SIG-M5 treated with dmso at 0.1 percent for 504 hours (cell line): ENCODE data around the gene GALNT9.

Experiments
- DNase-seq: peaks from one replicate; lab custom pipeline; 2025; ENCODE audit not compliant: unreplicated experiment; lab: John Stamatoyannopoulos, UW

Gene GALNT9

GRCh38 chr12:132282031-132282949, 47.1 kb downstream of the GALNT9 start:
- no peak for DNase-seq

GRCh38 chr12:132281038-132281437, 48.4 kb downstream of the GALNT9 start:
- DNase-seq = no peak

GRCh38 chr12:132280406-132280805, 49.0 kb downstream of the GALNT9 start:
- no peak for DNase-seq

GRCh38 chr12:132279930-132280329, 49.5 kb downstream of the GALNT9 start:
- no peak for DNase-seq

GRCh38 chr12:132279184-132279889, 50.1 kb downstream of the GALNT9 start:
- no peak for DNase-seq

GRCh38 chr12:132278401-132279183, 50.8 kb downstream of the GALNT9 start:
- no peak for DNase-seq

GRCh38 chr12:132277949-132278348, 51.4 kb downstream of the GALNT9 start:
- DNase-seq = no peak

- no peak for DNase-seq
Measured at GRCh38 chr12:132277374-132277941, 51.9 kb downstream of the GALNT9 start.

- no peak for DNase-seq
Measured at GRCh38 chr12:132276827-132277373, 52.5 kb downstream of the GALNT9 start.

GRCh38 chr12:132276066-132276826, 53.1 kb downstream of the GALNT9 start:
- DNase-seq = no peak

GRCh38 chr12:132275631-132276030, 53.8 kb downstream of the GALNT9 start:
- no peak for DNase-seq

GRCh38 chr12:132275110-132275531, 54.3 kb downstream of the GALNT9 start:
- DNase-seq = peak; percentile 13

- no peak for DNase-seq
Measured at GRCh38 chr12:132273992-132274334, 55.4 kb downstream of the GALNT9 start.

GRCh38 chr12:132272711-132273110, 56.7 kb downstream of the GALNT9 start:
- no peak for DNase-seq

- no peak for DNase-seq
Measured at GRCh38 chr12:132271755-132272092, 57.7 kb downstream of the GALNT9 start.

- no peak for DNase-seq
Measured at GRCh38 chr12:132270969-132271754, 58.2 kb downstream of the GALNT9 start.

- DNase-seq = no peak
Measured at GRCh38 chr12:132270516-132270915, 58.9 kb downstream of the GALNT9 start.

GRCh38 chr12:132269271-132269968, 60.0 kb downstream of the GALNT9 start:
- DNase-seq = no peak

- no peak for DNase-seq
Measured at GRCh38 chr12:132268674-132269073, 60.7 kb downstream of the GALNT9 start.
